GM20431 (cell line): ENCODE results near the gene ABLIM1.

Experiments
- in situ Hi-C: fragments of 300-500 bp; cut with MseI, MboI; formaldehyde crosslinking; loops from one replicate; pipeline ENCODE4 v1.15.0; 2020; ENCODE audit warnings: low sequenced_read_pairs; ENCODE audit not compliant: unreplicated experiment

ABLIM1 gene

DNA sequence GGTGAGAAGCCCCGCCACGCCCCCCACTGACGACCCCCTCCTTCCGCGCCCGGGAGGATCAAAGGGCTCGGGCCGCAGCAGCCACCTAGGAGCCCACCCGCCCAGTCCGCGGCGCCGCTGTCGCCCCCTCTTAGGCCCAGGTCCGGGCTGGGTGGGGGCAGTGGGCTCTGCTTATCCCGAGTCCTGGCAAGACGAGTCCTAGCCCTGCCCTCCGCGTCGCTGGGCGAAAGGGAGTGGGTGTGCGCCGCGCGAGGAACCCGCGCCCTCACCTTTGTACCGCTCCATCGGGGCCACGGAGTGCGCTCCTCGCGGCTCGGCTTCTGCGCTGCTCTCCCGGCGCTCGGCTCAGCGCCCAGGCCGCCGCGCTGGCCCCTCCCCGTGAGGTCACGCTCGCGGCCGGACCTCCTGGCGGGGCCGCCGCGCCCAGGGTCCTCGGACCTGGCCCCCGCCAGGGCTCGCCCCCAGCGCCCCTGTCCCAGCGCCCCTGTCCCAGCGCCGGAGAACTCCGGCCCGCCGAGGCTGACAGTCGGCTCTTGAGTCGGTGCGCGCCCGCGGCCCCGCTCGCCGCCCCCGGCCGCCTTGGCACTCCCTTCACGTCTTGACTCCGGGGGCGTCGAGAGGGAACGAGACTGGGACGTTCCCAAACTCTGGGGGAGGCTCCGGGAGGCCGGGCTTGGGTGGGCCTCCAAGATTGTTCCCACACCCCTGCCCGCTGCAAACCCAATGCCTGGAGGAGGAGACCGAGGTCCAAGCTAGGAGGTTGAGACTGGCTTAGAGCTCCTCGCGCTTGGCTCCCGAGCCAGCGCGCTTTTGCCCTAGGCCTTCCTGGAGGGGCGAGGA, 253.7 kb downstream of the ABLIM1 start, which contains the start of gene AFAP1L2:
Gene AFAP1L2, minus strand, starts transcription at position 332 of the 840 bp plus-strand sequence. Its CDS starts 47 bp downstream, at position 285.
- in situ Hi-C loops: no loop called here

- in situ Hi-C loops: no loop called here
These were observed 254.4 kb downstream of the ABLIM1 start for GRCh38 chr10:114403541-114404161.

- in situ Hi-C loops: no loop called here
These were observed 255.1 kb downstream of the ABLIM1 start for GRCh38 chr10:114402871-114403540.

DNA sequence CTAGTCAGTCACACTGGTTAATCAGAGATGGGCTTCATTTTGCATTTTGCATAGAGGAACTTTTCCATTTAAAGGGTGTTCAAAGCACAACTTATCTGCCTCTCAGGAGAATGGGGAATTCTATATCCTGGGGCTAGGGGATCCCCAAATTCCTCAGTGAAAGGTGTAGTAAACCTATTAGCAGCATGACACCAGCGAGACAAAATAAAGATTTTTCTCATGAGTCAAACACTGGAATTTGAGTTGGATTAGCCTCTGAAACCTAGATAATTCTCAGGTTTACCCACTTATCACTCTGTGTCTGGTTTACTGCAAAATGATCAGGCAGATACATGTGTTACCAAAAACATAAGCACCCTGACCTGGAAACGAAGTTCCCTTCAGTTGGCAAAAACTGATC, 255.8 kb downstream of the ABLIM1 start:
- in situ Hi-C loops: no loop called here

DNA sequence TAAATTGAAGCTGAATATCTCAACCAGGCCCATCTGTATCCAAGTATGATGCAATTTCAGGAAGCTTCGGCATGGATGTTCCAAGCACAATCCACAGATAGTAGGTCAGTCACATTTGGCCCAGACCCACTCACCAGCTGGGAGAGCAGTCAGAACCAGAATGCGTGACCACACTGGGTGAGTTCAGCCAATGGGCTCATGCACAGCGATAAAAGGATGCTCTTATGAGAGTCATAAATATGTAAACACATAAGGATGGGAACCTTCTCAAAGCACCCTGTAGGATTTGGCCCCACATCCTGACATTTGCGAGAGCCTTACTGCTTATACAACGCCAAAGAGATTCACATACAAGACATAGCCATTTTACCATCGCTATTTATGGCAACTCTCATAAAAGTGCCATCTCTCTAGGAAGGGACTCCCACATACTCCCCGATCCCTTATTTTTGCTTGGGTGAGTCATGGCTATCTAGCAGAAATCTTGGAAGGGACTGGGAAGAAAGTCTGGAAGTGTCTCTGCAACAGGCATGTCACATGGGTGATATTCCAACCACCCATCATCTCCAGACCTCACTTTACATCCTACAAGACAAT, 256.8 kb downstream of the ABLIM1 start:
- in situ Hi-C loops: no loop called here

GRCh38 chr10:114400091-114400490, 258.0 kb downstream of the ABLIM1 start:
- in situ Hi-C loops: no loop called here

- in situ Hi-C loops: no loop called here
These were observed 258.5 kb downstream of the ABLIM1 start for GRCh38 chr10:114399576-114399975.

- in situ Hi-C loops: no loop called here
These were observed 259.3 kb downstream of the ABLIM1 start for GRCh38 chr10:114398587-114399331.

DNA sequence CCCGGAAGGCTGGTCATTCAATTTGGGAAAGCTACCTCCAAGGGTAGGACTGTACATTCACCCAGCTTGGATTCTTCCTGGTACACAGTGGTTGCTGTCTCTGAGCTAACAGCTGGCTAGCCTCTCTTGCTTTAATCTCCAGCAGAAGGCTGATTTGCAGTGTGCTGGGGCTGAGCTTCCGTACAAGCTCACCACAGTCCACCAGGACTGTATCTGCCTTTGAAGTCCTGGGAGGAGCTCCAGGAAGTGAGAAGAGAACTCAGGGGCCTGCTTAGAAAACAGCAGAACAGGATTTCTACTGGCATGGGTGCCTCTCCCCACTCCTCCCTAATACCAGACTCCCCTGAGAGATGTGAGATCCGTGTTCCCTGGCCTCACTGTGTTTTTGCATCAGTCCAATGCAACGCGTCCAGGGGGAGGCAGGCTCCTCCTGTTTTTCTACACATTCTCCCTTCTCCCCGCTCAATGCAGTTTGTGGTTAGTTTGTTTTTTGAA, 260.4 kb downstream of the ABLIM1 start:
- in situ Hi-C loops: no loop called here

- in situ Hi-C loops: no loop called here
These were observed 261.6 kb downstream of the ABLIM1 start for GRCh38 chr10:114396464-114396863.

GRCh38 chr10:114395366-114396022, 262.6 kb downstream of the ABLIM1 start:
- in situ Hi-C loops: no loop called here

DNA sequence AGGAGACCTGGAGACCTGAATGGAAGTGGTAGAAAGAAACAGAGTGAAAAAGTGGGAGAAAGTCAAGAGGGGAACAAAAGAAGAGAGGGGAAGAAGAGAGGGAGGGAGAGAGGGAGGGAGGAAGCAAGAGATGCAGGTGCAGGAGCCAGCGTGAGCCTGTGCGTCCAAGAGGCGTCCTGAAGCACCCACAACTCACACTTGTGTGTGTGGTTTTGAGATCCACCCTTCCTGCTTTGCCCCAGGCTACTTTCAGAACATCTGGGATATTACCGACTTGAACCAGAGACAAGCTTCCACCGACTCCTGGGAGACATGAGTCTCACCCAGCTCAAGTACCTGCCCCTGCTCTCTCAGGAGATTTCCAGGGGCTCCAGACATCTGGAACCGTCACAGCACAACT, 263.5 kb downstream of the ABLIM1 start:
- in situ Hi-C loops: no loop called here

DNA sequence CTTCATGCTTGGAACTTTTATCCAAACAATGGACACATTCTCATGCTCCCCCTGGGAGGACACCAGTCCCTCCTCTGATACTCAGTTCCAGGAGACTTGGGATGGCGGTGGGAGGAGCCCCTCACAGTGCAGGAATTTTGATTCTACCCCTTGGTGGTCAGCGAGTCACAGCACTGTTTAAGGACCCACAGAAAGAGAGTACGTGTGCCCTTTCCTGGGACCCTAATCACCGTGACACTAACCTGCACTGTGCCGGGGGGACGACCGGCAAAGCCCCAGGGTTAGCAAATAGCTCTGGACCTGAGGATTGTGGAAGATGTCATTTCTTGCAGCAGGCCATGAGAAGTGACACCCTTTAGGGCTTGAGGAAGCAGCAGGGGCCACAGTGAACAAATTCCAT, 264.2 kb downstream of the ABLIM1 start:
- in situ Hi-C loops: no loop called here

DNA sequence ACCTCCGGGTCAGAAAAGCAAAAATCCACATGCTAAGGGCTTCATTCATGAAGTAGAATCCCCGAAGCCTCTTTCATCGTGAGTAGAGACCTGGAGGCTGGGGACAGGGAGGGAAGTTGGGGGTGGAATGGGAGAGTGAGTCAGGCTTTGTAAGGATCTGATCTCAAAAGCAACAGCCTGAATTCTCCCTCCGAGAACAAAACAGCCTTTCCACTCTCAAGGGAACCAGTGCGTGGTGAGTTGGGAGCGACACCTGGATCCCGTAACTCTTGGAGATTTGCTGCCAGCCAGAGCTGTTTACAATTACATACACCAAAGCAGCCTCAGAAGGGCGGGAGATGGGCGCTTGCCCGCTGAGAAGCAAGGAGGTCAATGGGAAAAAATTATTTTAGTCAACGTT, 264.6 kb downstream of the ABLIM1 start:
- in situ Hi-C loops: no loop called here

DNA sequence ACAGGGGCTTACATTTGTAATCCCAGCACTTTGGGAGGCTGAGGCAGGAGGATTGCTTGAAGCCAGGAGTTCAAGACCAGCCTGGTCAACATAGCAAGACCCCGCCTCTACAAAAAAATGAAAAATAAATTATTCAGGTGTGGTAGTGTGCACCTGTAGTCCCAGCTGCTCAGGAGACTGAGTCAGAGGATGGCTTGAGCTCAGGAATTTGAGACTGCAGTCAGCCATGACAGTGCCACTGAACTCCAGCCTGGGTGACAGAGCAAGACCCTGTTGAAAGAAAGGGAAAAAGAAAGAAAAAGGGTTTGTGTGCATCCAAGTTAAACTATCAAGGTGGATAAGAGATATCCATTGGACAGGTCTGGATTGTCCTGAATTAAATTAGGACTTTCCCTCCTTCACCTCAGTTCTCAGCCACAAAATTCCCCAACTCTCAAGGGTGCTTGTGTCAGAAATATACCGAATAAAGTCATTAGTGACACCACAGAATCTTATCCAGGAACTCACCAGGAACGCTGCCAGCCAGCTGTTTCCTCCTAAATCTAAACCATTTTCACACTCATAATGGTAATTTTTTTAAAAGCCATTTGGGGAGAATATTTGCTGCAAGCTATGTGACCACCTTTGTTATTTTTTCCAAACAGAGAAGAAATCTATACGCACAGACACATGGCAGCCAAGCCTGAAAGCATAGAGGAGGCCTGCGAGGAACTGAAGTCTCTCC, 265.8 kb downstream of the ABLIM1 start:
- in situ Hi-C loops: no loop called here

GRCh38 chr10:114391599-114391998, 266.5 kb downstream of the ABLIM1 start:
- in situ Hi-C loops: no loop called here

- in situ Hi-C loops: no loop called here
These were observed 268.6 kb downstream of the ABLIM1 start for GRCh38 chr10:114389426-114389825.

DNA sequence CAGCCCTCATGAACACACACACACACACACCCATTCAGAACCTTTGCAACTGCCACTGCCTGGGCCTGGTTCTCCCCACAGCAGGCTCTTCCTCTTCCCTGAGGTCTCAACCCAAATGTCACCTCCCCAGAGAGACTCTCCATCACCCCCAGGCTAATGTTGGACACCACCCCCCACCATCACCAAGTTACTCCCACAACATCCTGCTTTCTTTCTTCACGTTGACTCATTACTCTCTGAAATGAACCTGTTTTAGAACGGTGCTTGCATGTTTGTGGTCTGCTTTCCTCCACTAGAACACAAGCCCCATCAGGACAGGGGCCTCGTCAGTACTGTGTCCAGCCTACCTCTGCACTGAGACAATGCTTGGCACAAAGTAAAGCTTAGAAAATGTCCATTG, 269.8 kb downstream of the ABLIM1 start:
- in situ Hi-C loops: no loop called here

DNA sequence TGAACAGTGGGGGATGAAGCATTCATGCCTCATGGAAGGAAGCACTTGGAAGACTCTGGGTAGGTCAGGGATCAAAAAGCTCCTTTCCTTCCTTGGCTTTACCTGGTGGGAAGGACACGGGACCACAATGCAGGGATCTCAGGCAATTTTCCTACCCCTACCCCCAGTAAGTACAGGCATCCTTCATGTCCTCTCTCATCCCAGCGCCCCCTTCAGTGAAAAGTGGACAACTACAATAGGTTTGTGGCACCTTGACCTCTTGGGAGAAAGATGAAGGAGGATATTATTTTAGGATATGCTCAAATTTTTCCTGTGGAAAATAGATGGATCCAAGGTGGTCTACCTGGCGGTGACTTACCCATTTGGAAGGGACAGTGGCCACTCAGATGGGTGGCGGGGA, 270.3 kb downstream of the ABLIM1 start:
- in situ Hi-C loops: no loop called here
